Measurements from ENCODE around the gene SYPL1. TPM values are rescaled to one million over a fixed set of nuclear protein-coding genes. Genes with fewer than 3 reads are reported as not detected.

SYPL1 gene
- total RNA-seq, 6 donors from 2014 or later, result 24.1 to 100.0 (median 71.7) TPM

DNA sequence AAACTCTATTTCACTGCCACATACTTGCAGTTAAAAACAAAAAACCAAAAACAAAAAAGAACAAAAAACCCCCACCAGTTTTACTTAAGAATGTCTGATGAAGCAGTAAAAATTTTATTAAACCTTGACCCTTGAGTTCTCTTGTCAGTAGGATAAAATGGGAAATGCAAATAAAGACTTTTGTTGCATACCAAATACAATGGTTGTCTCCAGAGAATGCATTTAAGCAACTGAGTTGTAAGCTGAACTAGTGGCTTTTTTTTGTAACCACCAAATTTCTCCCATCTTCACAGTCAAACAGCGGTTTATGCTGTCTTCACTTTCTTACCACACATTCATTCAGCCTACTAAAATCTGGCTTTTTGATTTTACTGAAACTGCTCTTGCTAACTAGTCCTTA is 3.1 kb downstream of the SYPL1 start:
- ATAC-seq (ENCODE audit: low FRiP score in 2 of 2) (no peak), DNase-seq (no peak)
- Histone ChIP-seq H3K36me3 (no peaks in the 10 kb centered on the region), H3K27me3 (no peaks in the 10 kb centered on the region), H3K9me3 (no peaks in the 10 kb centered on the region), H3K4me3 (no peak overlapping the region), H3K4me1 (peaks cover 23 to 43% (median 34%) of the 10 kb centered on the region in 4 donors), H3K27ac (peak overlapping the region in 1 of 4 donors; percentile 22)
- WGBS, 2 donors, result 66 to 77% methylated on average over 1 of the region's 1 CpG
- TF ChIP-seq, protein P1, sequence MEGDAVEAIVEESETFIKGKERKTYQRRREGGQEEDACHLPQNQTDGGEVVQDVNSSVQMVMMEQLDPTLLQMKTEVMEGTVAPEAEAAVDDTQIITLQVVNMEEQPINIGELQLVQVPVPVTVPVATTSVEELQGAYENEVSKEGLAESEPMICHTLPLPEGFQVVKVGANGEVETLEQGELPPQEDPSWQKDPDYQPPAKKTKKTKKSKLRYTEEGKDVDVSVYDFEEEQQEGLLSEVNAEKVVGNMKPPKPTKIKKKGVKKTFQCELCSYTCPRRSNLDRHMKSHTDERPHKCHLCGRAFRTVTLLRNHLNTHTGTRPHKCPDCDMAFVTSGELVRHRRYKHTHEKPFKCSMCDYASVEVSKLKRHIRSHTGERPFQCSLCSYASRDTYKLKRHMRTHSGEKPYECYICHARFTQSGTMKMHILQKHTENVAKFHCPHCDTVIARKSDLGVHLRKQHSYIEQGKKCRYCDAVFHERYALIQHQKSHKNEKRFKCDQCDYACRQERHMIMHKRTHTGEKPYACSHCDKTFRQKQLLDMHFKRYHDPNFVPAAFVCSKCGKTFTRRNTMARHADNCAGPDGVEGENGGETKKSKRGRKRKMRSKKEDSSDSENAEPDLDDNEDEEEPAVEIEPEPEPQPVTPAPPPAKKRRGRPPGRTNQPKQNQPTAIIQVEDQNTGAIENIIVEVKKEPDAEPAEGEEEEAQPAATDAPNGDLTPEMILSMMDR (IDR thresholded peaks at IDR 0.05), result no peak
- TF ChIP-seq EP300 (IDR thresholded peaks at IDR 0.05), result no peak
- TF ChIP-seq POLR2AphosphoS5 (IDR thresholded peaks at IDR 0.05), result no peak
- no peak for TF ChIP-seq POLR2A (IDR thresholded peaks at IDR 0.05)

GRCh38 chr7:106104721-106105260 is 7.3 kb downstream of the SYPL1 start:
- no peak for ATAC-seq (ENCODE audit: low FRiP score in 2 of 2)

DNA sequence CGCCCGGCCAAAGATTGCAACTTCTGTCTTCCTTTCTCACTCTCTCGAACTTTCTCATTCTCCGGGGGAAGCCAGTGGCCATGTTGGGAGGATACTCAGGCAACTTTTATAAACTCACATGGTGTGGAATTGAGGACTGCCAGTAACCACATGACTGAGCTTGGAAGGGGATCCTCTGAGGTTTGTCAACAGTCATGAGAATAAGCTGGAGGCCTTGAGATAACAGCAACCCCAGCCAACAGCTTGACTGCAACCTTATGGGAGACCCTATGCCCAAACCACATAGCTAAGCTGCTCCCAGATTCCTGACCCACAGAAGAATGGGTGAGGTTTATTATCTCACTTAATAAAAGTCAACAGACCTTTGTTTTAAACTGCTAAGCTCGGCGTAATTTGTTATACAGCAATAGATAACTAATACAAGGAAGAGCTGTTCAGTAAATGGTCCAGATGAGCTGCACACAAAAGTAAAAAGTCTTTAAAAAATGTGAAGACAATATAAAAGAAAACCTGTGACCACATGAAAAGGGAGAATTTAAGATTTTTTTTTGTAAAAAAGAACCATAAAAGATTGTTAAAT is 9.6 kb downstream of the SYPL1 start:
- Histone ChIP-seq H3K9me3 (no peaks in the 10 kb centered on the region), H3K27ac (no peak overlapping the region), H3K4me1 (peaks cover 4 to 30% (median 22%) of the 10 kb centered on the region in 4 donors), H3K27me3 (no peaks in the 10 kb centered on the region), H3K4me3 (no peak overlapping the region), H3K36me3 (peaks cover 0 to 13% (median under 1%) of the 10 kb centered on the region in 4 donors)
- TF ChIP-seq EP300 (IDR thresholded peaks at IDR 0.05), result no peak
- TF ChIP-seq POLR2A (IDR thresholded peaks at IDR 0.05), result no peak
- TF ChIP-seq, protein P1 (IDR thresholded peaks at IDR 0.05), result no peak
- TF ChIP-seq POLR2AphosphoS5 (IDR thresholded peaks at IDR 0.05), result no peak
- no peak for ATAC-seq (ENCODE audit: low FRiP score in 2 of 2)
- WGBS, 2 donors, result 95 to 97% methylated on average over 6 of the region's 6 CpGs
- DNase-seq, result no peak

More at GRCh38 chr7:106104721-106105260, 7.3 kb downstream of the SYPL1 start:
- Histone ChIP-seq H3K4me1 (peaks cover 12 to 45% (median 34%) of the 10 kb centered on the region in 4 donors), H3K4me3 (no peak overlapping the region), H3K27ac (no peak overlapping the region), H3K9me3 (no peaks in the 10 kb centered on the region), H3K36me3 (no peaks in the 10 kb centered on the region), H3K27me3 (no peaks in the 10 kb centered on the region)
- WGBS, 2 donors, result 81 to 82% methylated on average over 2 of the region's 2 CpGs
- TF ChIP-seq EP300 (IDR thresholded peaks at IDR 0.05), result no peak
- TF ChIP-seq POLR2AphosphoS5 (IDR thresholded peaks at IDR 0.05), result no peak
- TF ChIP-seq, protein P1 (IDR thresholded peaks at IDR 0.05), result no peak
- TF ChIP-seq POLR2A (IDR thresholded peaks at IDR 0.05), result no peak
- no peak for DNase-seq

- DNase-seq (no peak), ATAC-seq (ENCODE audit: low FRiP score in 2 of 2) (no peak)
- TF ChIP-seq, protein P1 (IDR thresholded peaks at IDR 0.05), result no peak
- no peak for TF ChIP-seq POLR2AphosphoS5 (IDR thresholded peaks at IDR 0.05)
- no peak for TF ChIP-seq EP300 (IDR thresholded peaks at IDR 0.05)
- TF ChIP-seq POLR2A (IDR thresholded peaks at IDR 0.05), result no peak
- Histone ChIP-seq H3K4me3 (no peak overlapping the region), H3K36me3 (peaks cover under 1 to 21% (median 4%) of the 10 kb centered on the region in 4 donors), H3K9me3 (no peaks in the 10 kb centered on the region), H3K27me3 (no peaks in the 10 kb centered on the region), H3K4me1 (peaks cover 4 to 30% (median 21%) of the 10 kb centered on the region in 4 donors), H3K27ac (no peak overlapping the region)
- WGBS, 2 donors, result 78 to 80% methylated on average over 3 of the region's 3 CpGs
Measured at GRCh38 chr7:106101726-106102125, 10.4 kb downstream of the SYPL1 start.

Data from upper lobe of left lung (tissue), 6 donors.